HG03108 (cell line): ENCODE results near the gene TMEM147.
A peak's percentile ranks its signal among the peaks of the same experiment; 100 is the strongest.

Experiments
- ATAC-seq: cut with Tn5 transposase; IDR thresholded peaks from one replicate; pipeline ENCODE4 v1.9.1; 2021; ENCODE audit warnings: moderate library complexity; ENCODE audit not compliant: unreplicated experiment

TMEM147 gene

GRCh38 chr19:35545001-35545854, at the start of gene TMEM147:
Gene TMEM147 (plus strand): TSS chr19:35545626. CDS start chr19:35545740, 114 bp downstream.
- ATAC-seq: peak; percentile 79

GRCh38 chr19:35497406-35497805, 48.0 kb upstream of the TMEM147 start:
- no peak for ATAC-seq

- ATAC-seq: no peak
Measured at GRCh38 chr19:35498220-35498619, 47.2 kb upstream of the TMEM147 start.

- no peak for ATAC-seq
Measured at GRCh38 chr19:35498984-35499527, 46.4 kb upstream of the TMEM147 start.

- ATAC-seq: no peak
Measured at GRCh38 chr19:35500611-35501010, 44.8 kb upstream of the TMEM147 start.

- no peak for ATAC-seq
Measured at GRCh38 chr19:35501684-35502083, 43.7 kb upstream of the TMEM147 start.

GRCh38 chr19:35502751-35503150, 42.7 kb upstream of the TMEM147 start:
- ATAC-seq: no peak

GRCh38 chr19:35506011-35506410, 39.4 kb upstream of the TMEM147 start:
- no peak for ATAC-seq

GRCh38 chr19:35507561-35507960, 37.9 kb upstream of the TMEM147 start:
- no peak for ATAC-seq

GRCh38 chr19:35508129-35508528, 37.3 kb upstream of the TMEM147 start:
- ATAC-seq: no peak

GRCh38 chr19:35509018-35509652, 36.3 kb upstream of the TMEM147 start:
- no peak for ATAC-seq

GRCh38 chr19:35509861-35510625, 35.4 kb upstream of the TMEM147 start:
- peak; percentile 65 for ATAC-seq

GRCh38 chr19:35510626-35510964, 34.8 kb upstream of the TMEM147 start:
- ATAC-seq: no peak

GRCh38 chr19:35511337-35511736, 34.1 kb upstream of the TMEM147 start:
- ATAC-seq: no peak

GRCh38 chr19:35512831-35513627, 32.4 kb upstream of the TMEM147 start:
- no peak for ATAC-seq

- no peak for ATAC-seq
Measured at GRCh38 chr19:35513628-35514281, 31.7 kb upstream of the TMEM147 start, which contains the start of gene DMKN. Gene DMKN (minus strand): TSS chr19:35513649. CDS start chr19:35513475, 174 bp downstream.

- ATAC-seq: no peak
Measured at GRCh38 chr19:35514282-35514809, 31.1 kb upstream of the TMEM147 start.

GRCh38 chr19:35516310-35516709, 29.1 kb upstream of the TMEM147 start:
- ATAC-seq: no peak

GRCh38 chr19:35517342-35517741, 28.1 kb upstream of the TMEM147 start:
- no peak for ATAC-seq

GRCh38 chr19:35518313-35518712, 27.1 kb upstream of the TMEM147 start:
- no peak for ATAC-seq
